SK-N-SH treated with all-trans-retinoic acid at 6 μM for 48 hours (cell line): ENCODE results near the gene ASCL2.

Source experiments
- ARNTL ChIP-seq: fragments of 450-650 bp; formaldehyde crosslinking; IDR thresholded peaks from 2 replicates; pipeline ENCODE4 v1.5.0; 2020; ENCODE audit warnings: low read depth, mild to moderate bottlenecking, moderate library complexity, borderline replicate concordance
- CREB5 ChIP-seq: fragments of 250-450 bp; sonication (Bioruptor Pico); IDR thresholded peaks from 2 replicates; pipeline ENCODE4 v1.5.1; 2020; ENCODE audit warnings: low read depth, mild to moderate bottlenecking, moderate library complexity
- CSRNP3 ChIP-seq: fragments of 250-450 bp; sonication (Bioruptor Pico); IDR thresholded peaks from 2 replicates; pipeline ENCODE4 v1.5.1; 2021; ENCODE audit warnings: mild to moderate bottlenecking, moderate library complexity
- GLIS3 ChIP-seq: fragments of 250-450 bp; sonication (Bioruptor Pico); IDR thresholded peaks from 2 replicates; pipeline ENCODE4 v1.5.0; 2020; ENCODE audit warnings: mild to moderate bottlenecking, moderate library complexity
- ISL1 ChIP-seq: fragments of 250-450 bp; sonication (Bioruptor Pico); IDR thresholded peaks from 2 replicates; pipeline ENCODE4 v2.1.2; 2022; ENCODE audit warnings: mild to moderate bottlenecking, moderate library complexity
- PATZ1 ChIP-seq: fragments of 250-450 bp; sonication (Bioruptor Pico); IDR thresholded peaks from 2 replicates; pipeline ENCODE4 v1.8.0; 2020; ENCODE audit warnings: mild to moderate bottlenecking, moderate library complexity, borderline replicate concordance
- RARB ChIP-seq: fragments of 250-450 bp; sonication (Bioruptor Pico); IDR thresholded peaks from 2 replicates; pipeline ENCODE4 v1.8.0; 2021; ENCODE audit warnings: mild to moderate bottlenecking, moderate library complexity
- TCF4 ChIP-seq: fragments of 250-450 bp; sonication (Bioruptor Pico); IDR thresholded peaks from 2 replicates; pipeline ENCODE4 v1.8.0; 2021; ENCODE audit warnings: mild to moderate bottlenecking, moderate library complexity, borderline replicate concordance
- ZC3H10 ChIP-seq: fragments of 250-450 bp; sonication (Bioruptor Pico); IDR thresholded peaks from 2 replicates; pipeline ENCODE4 v1.5.1; 2021; ENCODE audit warnings: mild to moderate bottlenecking, moderate library complexity
- ZFP30 ChIP-seq: fragments of 450-650 bp; formaldehyde crosslinking; IDR thresholded peaks from 2 replicates; pipeline ENCODE4 v1.5.0; 2022; ENCODE audit warnings: mild to moderate bottlenecking, moderate library complexity
- ZNF70 ChIP-seq: fragments of 450-650 bp; formaldehyde crosslinking; IDR thresholded peaks from 2 replicates; pipeline ENCODE4 v1.5.0; 2020; ENCODE audit warnings: mild to moderate bottlenecking, moderate library complexity

GRCh38 chr11:2304506-2305139, 34.2 kb upstream of the ASCL2 start:
- no peak for TF ChIP-seq ISL1 (CRISPR knock-in tag)
- no peak for TF ChIP-seq ZFP30 (CRISPR knock-in tag)
- TF ChIP-seq ARNTL (CRISPR knock-in tag): no peak
- TF ChIP-seq RARB (CRISPR knock-in tag): no peak
- TF ChIP-seq PATZ1 (CRISPR knock-in tag): no peak
- no peak for TF ChIP-seq TCF4 (CRISPR knock-in tag)
- no peak for TF ChIP-seq ZC3H10 (CRISPR knock-in tag)
- TF ChIP-seq ZNF70 (CRISPR knock-in tag): no peak
- no peak for TF ChIP-seq GLIS3 (CRISPR knock-in tag)
- no peak for TF ChIP-seq CREB5 (CRISPR knock-in tag)
- no peak for TF ChIP-seq CSRNP3
